Fibroblast of lung (primary cell): Measurements from ENCODE around the gene EPB41L5.
"Not testable (repeated sequence)": the region's sequence is repeated elsewhere in the genome, so short reads cannot be mapped to it uniquely, and the experiment has no call there.

Experiments used
- CTCF ChIP-seq, 2 donors: IDR thresholded peaks in 1 of 2; conservative IDR thresholded peaks in 1 of 2; 1 replicate in 1 of 2; 2 replicates in 1 of 2; pipeline ENCODE4 v1.5.1; 2011 to 2012; ENCODE audit warnings: low read length in 2 of 2, control low read depth in 1 of 2, inconsistent platforms in 1 of 2, low read depth in 1 of 2, mild to moderate bottlenecking in 1 of 2
- EZH2 ChIP-seq: IDR thresholded peaks from 2 replicates; pipeline ENCODE4 v1.5.1; 2012; ENCODE audit warnings: low read length, control low read depth, mild to moderate bottlenecking; ENCODE audit errors: missing control alignments

- TF ChIP-seq CTCF (conservative IDR thresholded peaks at IDR 0.05 in 1 of 2, IDR thresholded peaks at IDR 0.05 in 1 of 2; ENCODE audit: low read depth in 1 of 2, low read length in 2 of 2); EZH2: not testable (repeated sequence)
Measured at GRCh38 chr2:119996896-119997891, 15.7 kb upstream of the EPB41L5 start.
